K562 (cell line): ENCODE data around the gene SAMD15. TPM values are rescaled to one million over a fixed set of nuclear protein-coding genes. Genes with fewer than 3 reads are reported as not detected.
A peak's percentile ranks its signal among the peaks of the same experiment; 100 is the strongest.

Experiments
- ASH1L ChIP-seq: fragments of 450-650 bp; IDR thresholded peaks from 2 replicates; pipeline ENCODE4 v1.6.1; 2018; ENCODE audit warnings: borderline replicate concordance, mild to moderate bottlenecking, low read depth; ENCODE audit not compliant: partially characterized antibody
- BHLHE40 ChIP-seq: IDR thresholded peaks from 2 replicates; pipeline ENCODE4 v1.6.1; 2011; ENCODE audit warnings: low read length, improper control_type of control experiment
- FOXK1 ChIP-seq: sonication (generic); formaldehyde crosslinking; IDR thresholded peaks from 2 replicates; pipeline ENCODE4 v1.8.0; 2022; ENCODE audit warnings: missing genetic modification reagents, mild to moderate bottlenecking, borderline replicate concordance
- HCFC1 ChIP-seq: IDR thresholded peaks from 2 replicates; pipeline ENCODE4 v1.6.1; 2012; ENCODE audit warnings: low read depth, low read length, improper control_type of control experiment
- HDAC2 ChIP-seq: fragments of 450-650 bp; IDR thresholded peaks from 2 replicates; pipeline ENCODE4 v1.6.1; 2016; ENCODE audit warnings: mild to moderate bottlenecking
- JUND ChIP-seq, 2 experiments: IDR thresholded peaks; 2 replicates in 1 of 2; 3 replicates in 1 of 2; pipeline ENCODE4 v1.6.1; 2011; ENCODE audit warnings: borderline replicate concordance in 2 of 2, low read depth in 2 of 2, low read length in 2 of 2, improper control_type of control experiment in 1 of 2, missing biosample characterization in 1 of 2, missing genetic modification characterization in 1 of 2, missing genetic modification reagents in 1 of 2
- MAZ ChIP-seq, 2 experiments: fragments of 450-650 bp in 1 of 2; sonication (generic) in 1 of 2; formaldehyde crosslinking; IDR thresholded peaks in 1 of 2; conservative IDR thresholded peaks in 1 of 2; 2 replicates each; pipeline versions ENCODE4 v1.4.0 to v1.5.0; 2020; ENCODE audit warnings: mild to moderate bottlenecking in 1 of 2, missing genetic modification reagents in 1 of 2
- MCM2 ChIP-seq: fragments of 450-650 bp; IDR thresholded peaks from 2 replicates; pipeline ENCODE4 v1.6.1; 2017; ENCODE audit warnings: low read depth, mild to moderate bottlenecking
- MCM7 ChIP-seq, 2 experiments: fragments of 450-650 bp; IDR thresholded peaks; 2 replicates each; pipeline ENCODE4 v1.6.1; 2016 to 2018
- MIER1 ChIP-seq: fragments of 450-650 bp; IDR thresholded peaks from 2 replicates; pipeline ENCODE4 v1.6.1; 2016; ENCODE audit warnings: antibody characterized with exemption, mild to moderate bottlenecking, low read depth
- NFIC ChIP-seq: fragments of 450-650 bp; IDR thresholded peaks from 2 replicates; pipeline ENCODE4 v1.6.1; 2017; ENCODE audit warnings: mild to moderate bottlenecking, inconsistent platforms
- NFRKB ChIP-seq: fragments of 450-650 bp; IDR thresholded peaks from 2 replicates; pipeline ENCODE4 v1.6.1; 2016; ENCODE audit warnings: low read depth
- POLR2H ChIP-seq: IDR thresholded peaks from 2 replicates; pipeline ENCODE4 v1.6.1; 2016; ENCODE audit warnings: missing genetic modification characterization, low read depth, mild to moderate bottlenecking, control low read depth, missing compliant biosample characterization, moderate library complexity
- RBM14 ChIP-seq: fragments of 200-400 bp; formaldehyde crosslinking; IDR thresholded peaks from 2 replicates; pipeline ENCODE4 v1.6.1; 2018; ENCODE audit warnings: low read depth, mild to moderate bottlenecking, low read length, moderate library complexity, borderline replicate concordance; ENCODE audit not compliant: insufficient read depth
- RFX7 ChIP-seq: fragments of 250-450 bp; sonication (Bioruptor Pico); IDR thresholded peaks from 2 replicates; pipeline ENCODE4 v1.5.1; 2021; ENCODE audit warnings: mild to moderate bottlenecking
- RUNX1 ChIP-seq: sonication (generic); IDR thresholded peaks from 2 replicates; pipeline ENCODE4 v1.6.1; 2016; ENCODE audit warnings: antibody characterized with exemption, low read depth
- TBL1XR1 ChIP-seq, 2 experiments: IDR thresholded peaks; 2 replicates each; pipeline ENCODE4 v1.6.1; 2012; ENCODE audit warnings: improper control_type of control experiment in 2 of 2, low read length in 2 of 2, mild to moderate bottlenecking in 1 of 2
- TCF7 ChIP-seq: sonication (generic); IDR thresholded peaks from 2 replicates; pipeline ENCODE4 v1.6.1; 2016; ENCODE audit warnings: antibody characterized with exemption, borderline replicate concordance
- XRCC3 ChIP-seq: fragments of 450-650 bp; IDR thresholded peaks from 2 replicates; pipeline ENCODE4 v1.6.1; 2017; ENCODE audit warnings: mild to moderate bottlenecking, moderate library complexity
- ZNF707 ChIP-seq: fragments of 250-450 bp; sonication (Bioruptor Pico); conservative IDR thresholded peaks from 2 replicates; pipeline ENCODE4 v1.8.0; 2022; ENCODE audit warnings: inconsistent platforms, mild to moderate bottlenecking, moderate library complexity
- polyA plus RNA-seq, 8 experiments: library from polyadenylated mRNA; depleted of rRNA in 4 of 8; stranded (reverse) in 5 of 8; unstranded in 3 of 8; fragments of >200 nt; fragmentation: Nextera tagmentation in 2 of 8; fragmentation: Illumina TruSeq in 1 of 8; extraction: Ambion mirVana in 2 of 8; extraction: Trizol in 1 of 8; gene quantifications; 2 replicates each; pipeline versions ENCODE4 v1.2.1 to v1.2.3, GENCODE V29; 2011 to 2014; ENCODE audit warnings: inconsistent platforms in 1 of 8, missing spikeins in 1 of 8
- total RNA-seq, 7 experiments: library from RNA; depleted of rRNA in 6 of 7; stranded (reverse); fragments of >200 nt in 6 of 7; fragmentation: Illumina TruSeq in 2 of 7; extraction: Trizol in 2 of 7; gene quantifications; 2 replicates each; pipeline versions ENCODE4 v1.2.1 to v1.2.3, GENCODE V29; 2011 to 2021; ENCODE audit warnings: low replicate concordance in 1 of 7
- TF ChIP-seq, protein P1 (sequence below): fragments of 250-450 bp; sonication (Bioruptor Pico); IDR thresholded peaks from 2 replicates; pipeline ENCODE4 v1.5.0; 2022; ENCODE audit warnings: mild to moderate bottlenecking
- TF ChIP-seq, protein P2 (sequence below): fragments of 250-450 bp; sonication (Bioruptor Pico); IDR thresholded peaks from 2 replicates; pipeline ENCODE4 v1.4.0; 2020

The SAMD15 gene
- total and polyA plus RNA-seq, 9 of the 15 experiments (the other 6 are each of a cell fraction or from before 2014, with no cell fraction given), result 0.18 to 0.54 (median 0.25) TPM

DNA sequence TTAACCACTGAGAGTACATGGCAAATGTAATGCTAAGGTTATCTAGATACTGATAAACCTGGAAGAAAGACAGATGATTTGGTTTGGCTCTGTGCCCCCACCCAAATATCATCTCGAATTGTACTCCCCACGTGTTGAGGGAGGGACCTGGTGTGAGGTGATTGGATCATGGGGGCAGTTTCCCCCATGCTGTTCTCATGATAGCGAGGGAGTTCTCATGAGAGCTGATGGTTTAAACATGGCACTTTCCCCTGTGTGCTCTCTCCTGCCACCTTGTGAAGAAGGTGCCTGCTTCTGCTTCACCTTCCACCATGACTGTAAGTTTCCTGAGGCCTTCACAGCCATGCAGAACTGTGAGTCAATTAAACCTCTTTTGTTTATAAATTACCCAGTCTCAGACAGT, 32.0 kb downstream of the SAMD15 start (continued):
- TF ChIP-seq JUND (IDR thresholded peaks at IDR 0.05; ENCODE audit: borderline replicate concordance, low read depth, low read length) (no peak), JUND (tag; IDR thresholded peaks at IDR 0.05; ENCODE audit: borderline replicate concordance, low read depth, low read length) (no peak), MCM7 (IDR thresholded peaks at IDR 0.05) (no peak), MCM2 (no peak), NFRKB (no peak), POLR2H (tag) (no peak), HCFC1 (no peak), HDAC2 (no peak), RBM14 (no peak), RUNX1 (no peak), TCF7 (no peak), TBL1XR1 (IDR thresholded peaks at IDR 0.05; ENCODE audit: low read length in 2 of 2) (no peak), MAZ (CRISPR knock-in tag; conservative IDR thresholded peaks at IDR 0.05 in 1 of 2, IDR thresholded peaks at IDR 0.05 in 1 of 2) (no peak), XRCC3 (no peak), ASH1L (no peak), MIER1 (no peak), NFIC (peak; percentile 60), FOXK1 (CRISPR knock-in tag) (no peak), RFX7 (CRISPR knock-in tag) (no peak), ZNF707 (no peak), BHLHE40 (no peak)
- TF ChIP-seq, protein P1, sequence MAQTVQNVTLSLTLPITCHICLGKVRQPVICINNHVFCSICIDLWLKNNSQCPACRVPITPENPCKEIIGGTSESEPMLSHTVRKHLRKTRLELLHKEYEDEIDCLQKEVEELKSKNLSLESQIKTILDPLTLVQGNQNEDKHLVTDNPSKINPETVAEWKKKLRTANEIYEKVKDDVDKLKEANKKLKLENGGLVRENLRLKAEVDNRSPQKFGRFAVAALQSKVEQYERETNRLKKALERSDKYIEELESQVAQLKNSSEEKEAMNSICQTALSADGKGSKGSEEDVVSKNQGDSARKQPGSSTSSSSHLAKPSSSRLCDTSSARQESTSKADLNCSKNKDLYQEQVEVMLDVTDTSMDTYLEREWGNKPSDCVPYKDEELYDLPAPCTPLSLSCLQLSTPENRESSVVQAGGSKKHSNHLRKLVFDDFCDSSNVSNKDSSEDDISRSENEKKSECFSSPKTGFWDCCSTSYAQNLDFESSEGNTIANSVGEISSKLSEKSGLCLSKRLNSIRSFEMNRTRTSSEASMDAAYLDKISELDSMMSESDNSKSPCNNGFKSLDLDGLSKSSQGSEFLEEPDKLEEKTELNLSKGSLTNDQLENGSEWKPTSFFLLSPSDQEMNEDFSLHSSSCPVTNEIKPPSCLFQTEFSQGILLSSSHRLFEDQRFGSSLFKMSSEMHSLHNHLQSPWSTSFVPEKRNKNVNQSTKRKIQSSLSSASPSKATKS, result no peak
- TF ChIP-seq, protein P2, sequence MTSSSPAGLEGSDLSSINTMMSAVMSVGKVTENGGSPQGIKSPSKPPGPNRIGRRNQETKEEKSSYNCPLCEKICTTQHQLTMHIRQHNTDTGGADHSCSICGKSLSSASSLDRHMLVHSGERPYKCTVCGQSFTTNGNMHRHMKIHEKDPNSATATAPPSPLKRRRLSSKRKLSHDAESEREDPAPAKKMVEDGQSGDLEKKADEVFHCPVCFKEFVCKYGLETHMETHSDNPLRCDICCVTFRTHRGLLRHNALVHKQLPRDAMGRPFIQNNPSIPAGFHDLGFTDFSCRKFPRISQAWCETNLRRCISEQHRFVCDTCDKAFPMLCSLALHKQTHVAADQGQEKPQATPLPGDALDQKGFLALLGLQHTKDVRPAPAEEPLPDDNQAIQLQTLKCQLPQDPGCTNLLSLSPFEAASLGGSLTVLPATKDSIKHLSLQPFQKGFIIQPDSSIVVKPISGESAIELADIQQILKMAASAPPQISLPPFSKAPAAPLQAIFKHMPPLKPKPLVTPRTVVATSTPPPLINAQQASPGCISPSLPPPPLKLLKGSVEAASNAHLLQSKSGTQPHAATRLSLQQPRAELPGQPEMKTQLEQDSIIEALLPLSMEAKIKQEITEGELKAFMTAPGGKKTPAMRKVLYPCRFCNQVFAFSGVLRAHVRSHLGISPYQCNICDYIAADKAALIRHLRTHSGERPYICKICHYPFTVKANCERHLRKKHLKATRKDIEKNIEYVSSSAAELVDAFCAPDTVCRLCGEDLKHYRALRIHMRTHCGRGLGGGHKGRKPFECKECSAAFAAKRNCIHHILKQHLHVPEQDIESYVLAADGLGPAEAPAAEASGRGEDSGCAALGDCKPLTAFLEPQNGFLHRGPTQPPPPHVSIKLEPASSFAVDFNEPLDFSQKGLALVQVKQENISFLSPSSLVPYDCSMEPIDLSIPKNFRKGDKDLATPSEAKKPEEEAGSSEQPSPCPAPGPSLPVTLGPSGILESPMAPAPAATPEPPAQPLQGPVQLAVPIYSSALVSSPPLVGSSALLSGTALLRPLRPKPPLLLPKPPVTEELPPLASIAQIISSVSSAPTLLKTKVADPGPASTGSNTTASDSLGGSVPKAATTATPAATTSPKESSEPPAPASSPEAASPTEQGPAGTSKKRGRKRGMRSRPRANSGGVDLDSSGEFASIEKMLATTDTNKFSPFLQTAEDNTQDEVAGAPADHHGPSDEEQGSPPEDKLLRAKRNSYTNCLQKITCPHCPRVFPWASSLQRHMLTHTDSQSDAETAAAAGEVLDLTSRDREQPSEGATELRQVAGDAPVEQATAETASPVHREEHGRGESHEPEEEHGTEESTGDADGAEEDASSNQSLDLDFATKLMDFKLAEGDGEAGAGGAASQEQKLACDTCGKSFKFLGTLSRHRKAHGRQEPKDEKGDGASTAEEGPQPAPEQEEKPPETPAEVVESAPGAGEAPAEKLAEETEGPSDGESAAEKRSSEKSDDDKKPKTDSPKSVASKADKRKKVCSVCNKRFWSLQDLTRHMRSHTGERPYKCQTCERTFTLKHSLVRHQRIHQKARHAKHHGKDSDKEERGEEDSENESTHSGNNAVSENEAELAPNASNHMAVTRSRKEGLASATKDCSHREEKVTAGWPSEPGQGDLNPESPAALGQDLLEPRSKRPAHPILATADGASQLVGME (CRISPR knock-in tag), result no peak
